Neural progenitor cell (in vitro differentiated cells): ENCODE results near the gene NANOGP8. TPM values are rescaled to one million over a fixed set of nuclear protein-coding genes. Genes with fewer than 3 reads are reported as not detected.
A peak's percentile ranks its signal among the peaks of the same experiment; 100 is the strongest.
"Not testable (repeated sequence)": the region's sequence is repeated elsewhere in the genome, so short reads cannot be mapped to it uniquely, and the experiment has no call there.

Experiments
- DNase-seq: peaks from one replicate; pipeline ENCODE4 v3.0.0-alpha.2; 2016; ENCODE audit warnings: low spot score
- H2AFZ ChIP-seq: fragments of 200-600 bp; sonication (generic); replicated peaks from 2 replicates; pipeline ENCODE4 v1.6.1; 2016; ENCODE audit warnings: antibody characterized with exemption
- H3F3A ChIP-seq: fragments of 200-600 bp; sonication (generic); 2 replicates; pipeline ENCODE4 v1.6.1; 2016; ENCODE audit warnings: antibody characterized with exemption, low read depth
- H3K27ac ChIP-seq: fragments of 200-600 bp; sonication (generic); 2 replicates; pipeline ENCODE4 v1.5.1; 2016; ENCODE audit warnings: mild to moderate bottlenecking
- H3K27me3 ChIP-seq: fragments of 200-600 bp; sonication (generic); 2 replicates; pipeline ENCODE4 v1.6.1; 2016; ENCODE audit warnings: mild to moderate bottlenecking, moderate library complexity
- H3K36me3 ChIP-seq: fragments of 200-600 bp; sonication (generic); 2 replicates; pipeline ENCODE4 v1.5.1; 2016
- H3K4me1 ChIP-seq: fragments of 200-600 bp; sonication (generic); 2 replicates; pipeline ENCODE4 v1.6.1; 2016; ENCODE audit warnings: mixed run types
- H3K4me2 ChIP-seq: fragments of 200-600 bp; sonication (generic); 2 replicates; pipeline ENCODE4 v1.6.1; 2016
- H3K4me3 ChIP-seq: fragments of 200-600 bp; sonication (generic); 2 replicates; pipeline ENCODE4 v1.5.1; 2016
- H3K79me2 ChIP-seq: fragments of 200-600 bp; sonication (generic); 2 replicates; pipeline ENCODE4 v1.6.1; 2016; ENCODE audit warnings: low read depth
- H3K9ac ChIP-seq: fragments of 200-600 bp; sonication (generic); 2 replicates; pipeline ENCODE4 v1.6.1; 2016
- H3K9me3 ChIP-seq: fragments of 200-600 bp; sonication (generic); 2 replicates; pipeline ENCODE4 v1.5.1; 2016; ENCODE audit warnings: low read depth
- H4K20me1 ChIP-seq: fragments of 200-600 bp; sonication (generic); 2 replicates; pipeline ENCODE4 v1.6.1; 2016; ENCODE audit warnings: low read depth
- H3K27ac Mint-ChIP-seq: 3 replicates; pipeline ENCODE4 v1.8.0; 2021; ENCODE audit warnings: mixed read lengths
- H3K27me3 Mint-ChIP-seq: 2 replicates; pipeline ENCODE4 v1.8.0; 2022; ENCODE audit warnings: low read depth, mild to moderate bottlenecking, inconsistent platforms, moderate library complexity, mixed read lengths; ENCODE audit not compliant: insufficient read depth
- H3K36me3 Mint-ChIP-seq: 3 replicates; pipeline ENCODE4 v1.8.0; 2021; ENCODE audit warnings: mixed read lengths
- H3K4me1 Mint-ChIP-seq: 3 replicates; pipeline ENCODE4 v1.8.0; 2021; ENCODE audit warnings: mixed read lengths
- H3K4me3 Mint-ChIP-seq: 3 replicates; pipeline ENCODE4 v1.8.0; 2021; ENCODE audit warnings: mild to moderate bottlenecking, moderate library complexity, mixed read lengths
- H3K9me3 Mint-ChIP-seq: 3 replicates; pipeline ENCODE4 v1.8.0; 2020; ENCODE audit warnings: mixed read lengths
- CTCF ChIP-seq: fragments of 200-600 bp; sonication (generic); IDR thresholded peaks from 2 replicates; pipeline ENCODE4 v1.5.1; 2017; ENCODE audit warnings: antibody characterized with exemption, mild to moderate bottlenecking
- EZH2 ChIP-seq: fragments of 200-600 bp; sonication (generic); IDR thresholded peaks from 2 replicates; pipeline ENCODE4 v1.6.1; 2017; ENCODE audit warnings: antibody characterized with exemption, mild to moderate bottlenecking, moderate library complexity
- EZH2phosphoT487 ChIP-seq: fragments of 200-600 bp; sonication (generic); IDR thresholded peaks from 2 replicates; pipeline ENCODE4 v1.6.1; 2017; ENCODE audit warnings: antibody characterized with exemption
- total RNA-seq: library from RNA; depleted of rRNA; stranded (reverse); fragments of >200 nt; gene quantifications from 2 replicates; pipeline ENCODE4 v1.2.3, GENCODE V29; 2015; ENCODE audit warnings: low replicate concordance

NANOGP8 gene
- 1.5 TPM in 1 of 2 replicates, not detected in the other for total RNA-seq

GRCh38 chr15:35085176-35085919 lies at the start of gene NANOGP8:
TSS of gene NANOGP8 (minus strand) at chr15:35085295. CDS start at chr15:35085110, 185 bp downstream.
- not testable (repeated sequence) for H3K9ac ChIP-seq, H3K4me1 Mint-ChIP-seq, H4K20me1 ChIP-seq, H2AFZ ChIP-seq, H3K27me3 Mint-ChIP-seq, H3F3A ChIP-seq, H3K4me1 ChIP-seq, H3K4me3 ChIP-seq, DNase-seq, H3K36me3 ChIP-seq, H3K4me3 Mint-ChIP-seq, H3K27ac Mint-ChIP-seq, H3K36me3 Mint-ChIP-seq, H3K27me3 ChIP-seq, H3K79me2 ChIP-seq, H3K9me3 ChIP-seq, H3K4me2 ChIP-seq, H3K27ac ChIP-seq
- H3K9me3 Mint-ChIP-seq: peaks cover 16% of the 10 kb centered on the region

GRCh38 chr15:35134299-35134698 lies 49.2 kb upstream of the NANOGP8 start:
- H2AFZ ChIP-seq: no peak overlapping the region
- peaks cover 3% of the 10 kb centered on the region for H3K4me1 Mint-ChIP-seq
- no peak for DNase-seq

GRCh38 chr15:35130245-35130644 lies 45.1 kb upstream of the NANOGP8 start:
- Histone ChIP-seq H3K27ac (no peak overlapping the region), H3K4me1 (no peaks in the 10 kb centered on the region), H3K4me3 (no peak overlapping the region), H3K4me2 (no peak overlapping the region), H3F3A (no peaks in the 10 kb centered on the region), H4K20me1 (no peaks in the 10 kb centered on the region), H2AFZ (no peak overlapping the region), H3K9ac (no peak overlapping the region), H3K9me3 (no peaks in the 10 kb centered on the region), H3K79me2 (no peaks in the 10 kb centered on the region), H3K36me3 (no peaks in the 10 kb centered on the region), H3K27me3 (no peaks in the 10 kb centered on the region)
- H3K27ac Mint-ChIP-seq: no peak overlapping the region
- H3K4me3 Mint-ChIP-seq: no peak overlapping the region
- H3K27me3 Mint-ChIP-seq: no peaks in the 10 kb centered on the region
- TF ChIP-seq EZH2phosphoT487 (no peak), CTCF (no peak), EZH2 (no peak)
- H3K9me3 Mint-ChIP-seq: no peaks in the 10 kb centered on the region
- no peak for DNase-seq
- no peaks in the 10 kb centered on the region for H3K36me3 Mint-ChIP-seq
- H3K4me1 Mint-ChIP-seq: peaks cover 3% of the 10 kb centered on the region

More at GRCh38 chr15:35134299-35134698, 49.2 kb upstream of the NANOGP8 start:
- Histone ChIP-seq H3K4me2 (no peak overlapping the region), H3K9me3 (no peaks in the 10 kb centered on the region), H3K36me3 (no peaks in the 10 kb centered on the region), H3K4me3 (no peak overlapping the region), H4K20me1 (no peaks in the 10 kb centered on the region), H3K9ac (no peak overlapping the region), H3K79me2 (no peaks in the 10 kb centered on the region), H3K27me3 (no peaks in the 10 kb centered on the region), H3F3A (no peaks in the 10 kb centered on the region), H3K4me1 (no peaks in the 10 kb centered on the region), H3K27ac (no peak overlapping the region)
- Mint-ChIP-seq H3K36me3 (no peaks in the 10 kb centered on the region), H3K4me3 (no peak overlapping the region), H3K27ac (peak overlapping the region; percentile 22), H3K9me3 (no peaks in the 10 kb centered on the region), H3K27me3 (no peaks in the 10 kb centered on the region)
- TF ChIP-seq CTCF (no peak), EZH2 (no peak), EZH2phosphoT487 (no peak)

GRCh38 chr15:35129361-35129760 lies 44.3 kb upstream of the NANOGP8 start:
- Histone ChIP-seq H3K9me3 (no peaks in the 10 kb centered on the region), H3F3A (no peaks in the 10 kb centered on the region), H3K4me2 (no peak overlapping the region), H3K27me3 (no peaks in the 10 kb centered on the region), H4K20me1 (no peaks in the 10 kb centered on the region), H3K79me2 (no peaks in the 10 kb centered on the region), H3K4me1 (no peaks in the 10 kb centered on the region), H3K4me3 (no peak overlapping the region), H3K9ac (no peak overlapping the region), H3K36me3 (no peaks in the 10 kb centered on the region), H2AFZ (no peak overlapping the region), H3K27ac (no peak overlapping the region)
- TF ChIP-seq CTCF: no peak
- H3K27ac Mint-ChIP-seq: no peak overlapping the region
- H3K9me3 Mint-ChIP-seq: no peaks in the 10 kb centered on the region
- H3K4me1 Mint-ChIP-seq: peaks cover 3% of the 10 kb centered on the region
- no peak overlapping the region for H3K4me3 Mint-ChIP-seq
- DNase-seq: no peak
- no peaks in the 10 kb centered on the region for H3K36me3 Mint-ChIP-seq
- no peaks in the 10 kb centered on the region for H3K27me3 Mint-ChIP-seq
